HG03103 (cell line): Measurements from ENCODE around the gene MR1.

Experiments
- ATAC-seq: cut with Tn5 transposase; IDR thresholded peaks from one replicate; pipeline ENCODE4 v1.9.1; 2021; ENCODE audit warnings: low read depth; ENCODE audit not compliant: unreplicated experiment

MR1 gene

GRCh38 chr1:181089017-181089675 lies 55.4 kb downstream of the MR1 start:
- ATAC-seq = peak; percentile 0

DNA sequence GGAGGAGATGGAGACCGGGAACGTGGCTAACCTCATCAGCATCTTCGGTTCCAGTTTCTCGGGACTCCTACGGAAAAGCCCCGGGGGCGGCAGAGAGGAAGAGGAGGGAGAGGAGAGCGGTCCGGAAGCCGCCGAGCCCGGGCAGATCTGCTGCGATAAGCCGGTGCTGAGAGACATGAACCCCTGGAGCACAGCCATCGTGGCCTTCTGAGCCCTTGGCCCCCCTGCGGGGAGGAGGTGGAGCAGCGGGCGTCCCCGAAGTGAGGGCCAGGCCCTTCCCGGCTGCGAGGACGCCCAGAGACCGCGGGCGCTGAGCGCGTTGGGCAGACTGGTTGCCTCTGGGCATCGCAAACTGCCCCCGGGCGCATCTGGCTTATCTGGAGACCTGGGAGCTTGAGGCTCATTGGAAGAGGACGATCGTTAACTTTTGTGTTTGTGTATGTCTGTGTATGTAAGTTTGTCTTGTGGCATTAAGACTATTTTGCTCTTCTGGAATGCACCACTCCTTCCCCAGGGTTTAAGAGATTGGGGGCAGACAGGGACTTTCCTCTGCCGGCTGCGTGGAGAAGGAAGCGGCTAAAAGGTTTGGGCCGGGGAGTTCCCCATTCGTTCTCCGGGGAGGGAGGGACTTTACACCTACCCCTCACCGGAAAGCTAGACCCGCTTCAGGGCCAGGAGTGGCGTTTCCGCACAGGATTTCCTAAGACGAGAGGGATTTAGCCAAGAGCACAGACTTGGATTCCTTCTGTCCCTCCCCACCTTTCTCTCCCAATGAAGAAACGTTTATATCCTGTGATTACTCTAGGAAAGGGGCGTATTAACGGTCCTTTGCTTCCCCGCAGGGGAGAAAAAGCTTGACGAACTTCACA lies 56.1 kb downstream of the MR1 start:
- no peak for ATAC-seq

DNA sequence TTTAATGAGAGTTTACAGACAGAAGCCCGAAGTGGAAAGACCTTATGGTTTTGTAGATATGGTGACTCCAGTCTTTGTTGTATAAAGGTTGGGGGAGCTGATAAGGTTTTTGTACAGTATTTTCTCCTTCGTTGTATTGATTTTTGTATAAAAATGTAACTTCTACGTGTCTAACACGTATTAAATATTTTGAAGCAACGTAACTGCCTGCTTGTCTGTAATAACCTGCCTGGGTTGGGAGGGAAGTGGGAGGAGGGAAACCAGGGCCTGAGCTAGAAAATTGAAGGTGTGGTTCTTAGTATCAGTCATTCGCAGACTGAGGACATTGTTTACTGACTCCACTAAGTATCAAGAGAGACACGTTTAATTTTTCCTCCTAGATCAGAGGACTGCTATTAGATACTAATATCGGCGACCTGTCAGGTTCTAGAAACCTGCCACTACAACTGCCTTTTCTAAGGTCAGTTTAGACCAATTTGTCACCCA lies 56.9 kb downstream of the MR1 start:
- ATAC-seq = no peak

DNA sequence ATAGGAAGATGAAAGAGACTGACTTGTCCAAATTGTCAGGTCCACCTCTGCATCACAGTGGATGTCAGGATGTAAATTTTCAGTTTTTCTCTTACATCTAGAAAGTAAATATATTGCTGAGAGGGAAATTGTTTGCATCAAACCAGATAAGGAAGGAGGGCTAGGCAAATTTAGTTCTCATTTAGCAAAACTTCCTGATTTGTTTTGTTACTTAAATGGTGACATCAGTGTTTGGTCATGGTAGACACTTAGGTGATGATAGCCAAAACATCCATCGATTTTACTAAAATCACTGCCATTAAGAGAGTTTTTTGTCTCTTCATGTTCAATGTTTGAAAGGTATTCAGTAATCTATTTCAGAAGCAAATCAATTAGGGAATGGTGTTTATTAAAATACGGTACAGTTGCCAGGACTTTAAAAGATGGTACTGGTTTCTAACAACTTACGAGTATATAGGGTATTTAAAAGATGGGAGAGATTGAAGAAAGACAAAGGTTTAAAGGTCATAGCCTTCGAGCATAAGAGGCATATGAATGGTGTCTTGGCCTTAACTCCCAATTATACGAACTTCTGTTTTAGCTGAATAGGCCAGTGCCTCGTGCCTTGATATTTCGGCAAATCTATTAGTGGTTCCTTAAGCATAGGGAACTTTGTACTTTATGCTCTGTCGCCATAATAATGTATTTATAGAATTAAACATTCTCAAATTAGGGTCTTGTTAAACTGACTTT lies 57.7 kb downstream of the MR1 start:
- no peak for ATAC-seq

DNA sequence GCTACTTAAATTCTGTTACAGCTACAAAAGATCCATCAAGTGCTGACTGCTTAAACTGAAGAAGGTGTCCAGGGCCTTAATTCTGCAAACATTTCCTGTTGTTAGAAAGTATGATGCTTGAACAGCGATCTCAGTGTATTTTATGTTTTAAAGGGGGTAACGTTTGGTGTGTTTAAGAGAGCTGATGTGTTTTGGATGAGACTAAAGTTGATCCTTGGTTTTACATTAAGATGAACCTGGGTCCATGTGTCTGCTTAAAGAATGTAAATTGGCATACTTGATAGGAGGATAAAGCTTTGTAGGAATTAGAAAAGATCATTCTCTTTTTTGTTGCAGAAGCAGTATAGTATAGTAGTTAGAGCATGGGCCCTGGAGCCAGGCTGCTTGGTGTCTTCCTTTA lies 58.3 kb downstream of the MR1 start:
- no peak for ATAC-seq

DNA sequence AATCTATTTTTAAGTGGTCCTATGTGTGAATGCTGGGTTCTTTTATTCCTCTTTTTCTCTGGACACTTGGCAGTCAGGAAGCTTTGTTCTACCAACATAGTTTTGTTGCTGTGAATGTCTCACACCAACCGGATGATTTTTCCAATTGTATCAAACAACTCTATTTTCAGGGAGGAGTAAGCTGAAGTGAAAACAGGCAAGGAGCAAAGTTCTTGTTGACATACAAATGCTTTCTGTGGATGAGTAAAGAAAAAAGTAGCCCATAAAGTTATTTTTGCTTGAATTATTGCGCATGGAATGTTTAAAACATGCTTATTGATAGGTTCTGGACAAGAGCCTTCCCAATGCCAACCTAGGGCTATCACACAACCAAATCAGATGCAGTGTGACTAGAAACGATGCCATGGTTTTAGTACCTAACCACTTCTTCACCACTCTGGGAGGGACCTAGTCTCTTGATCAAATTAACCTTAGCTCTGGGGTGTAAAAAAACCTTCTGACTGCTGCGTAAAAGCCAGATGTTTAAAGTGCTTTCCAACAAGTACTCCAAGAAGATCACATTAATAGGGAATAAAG lies 59.2 kb downstream of the MR1 start:
- ATAC-seq = no peak

DNA sequence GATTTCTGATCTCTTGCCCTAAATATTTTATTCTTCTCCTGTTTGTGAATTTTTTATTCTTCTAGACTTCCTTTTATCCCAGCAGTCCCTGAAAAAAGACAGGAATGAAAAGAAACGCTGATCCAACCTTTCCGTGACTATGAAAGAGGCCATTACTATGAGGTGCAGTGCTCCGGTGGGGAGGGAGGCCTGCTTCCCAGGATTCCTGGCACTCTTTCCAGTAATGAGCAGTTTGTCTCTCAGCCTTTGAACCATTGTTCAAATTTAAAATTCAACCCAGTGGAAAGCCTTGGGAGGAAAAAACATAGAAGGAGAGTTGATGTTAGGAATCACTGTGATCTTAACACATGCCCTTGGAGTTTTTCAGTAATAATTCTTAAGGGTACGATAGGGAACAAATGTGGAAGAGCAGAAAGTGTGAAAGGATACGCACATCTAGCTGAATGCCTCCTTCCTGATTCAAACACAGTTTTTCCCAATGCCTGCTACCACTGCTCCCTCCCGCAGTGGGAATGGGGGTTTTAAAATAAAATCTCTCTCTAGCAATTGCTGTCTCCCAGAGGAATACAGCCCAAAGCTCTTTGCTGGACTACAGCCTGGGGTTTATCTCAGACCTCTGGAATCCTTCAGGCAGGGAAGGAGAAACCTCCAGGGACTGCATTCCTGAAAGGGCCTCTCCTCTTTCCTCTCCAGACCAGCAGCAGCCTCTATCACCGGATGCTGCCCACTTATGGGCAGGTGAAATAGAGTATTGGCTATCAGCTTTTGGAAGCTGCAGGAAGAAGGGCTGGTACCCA lies 60.8 kb downstream of the MR1 start:
- ATAC-seq = no peak

GRCh38 chr1:181095260-181095659 lies 61.5 kb downstream of the MR1 start:
- ATAC-seq = no peak

- ATAC-seq = no peak
Observed at GRCh38 chr1:181095763-181096184, 62.0 kb downstream of the MR1 start.

DNA sequence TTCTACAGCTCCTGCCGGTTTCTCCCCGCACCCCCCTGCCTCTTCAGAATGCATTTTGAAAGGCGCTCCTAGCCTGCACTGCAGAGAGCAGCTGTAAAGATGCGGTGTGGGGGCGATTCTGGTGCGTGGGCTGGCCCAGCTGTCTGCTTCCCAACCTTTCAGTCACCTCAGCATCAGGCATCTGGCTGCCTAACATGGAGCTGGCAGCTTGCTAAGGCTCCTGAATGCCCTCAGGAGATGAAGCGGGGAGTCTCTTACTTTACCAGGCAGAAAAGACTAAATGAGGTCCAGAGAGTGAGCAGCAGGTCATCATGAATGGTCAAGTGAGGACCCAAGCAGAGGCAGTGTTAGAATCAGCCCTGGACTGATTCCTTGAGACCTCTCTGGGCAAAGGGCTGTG lies 63.5 kb downstream of the MR1 start:
- ATAC-seq = no peak

DNA sequence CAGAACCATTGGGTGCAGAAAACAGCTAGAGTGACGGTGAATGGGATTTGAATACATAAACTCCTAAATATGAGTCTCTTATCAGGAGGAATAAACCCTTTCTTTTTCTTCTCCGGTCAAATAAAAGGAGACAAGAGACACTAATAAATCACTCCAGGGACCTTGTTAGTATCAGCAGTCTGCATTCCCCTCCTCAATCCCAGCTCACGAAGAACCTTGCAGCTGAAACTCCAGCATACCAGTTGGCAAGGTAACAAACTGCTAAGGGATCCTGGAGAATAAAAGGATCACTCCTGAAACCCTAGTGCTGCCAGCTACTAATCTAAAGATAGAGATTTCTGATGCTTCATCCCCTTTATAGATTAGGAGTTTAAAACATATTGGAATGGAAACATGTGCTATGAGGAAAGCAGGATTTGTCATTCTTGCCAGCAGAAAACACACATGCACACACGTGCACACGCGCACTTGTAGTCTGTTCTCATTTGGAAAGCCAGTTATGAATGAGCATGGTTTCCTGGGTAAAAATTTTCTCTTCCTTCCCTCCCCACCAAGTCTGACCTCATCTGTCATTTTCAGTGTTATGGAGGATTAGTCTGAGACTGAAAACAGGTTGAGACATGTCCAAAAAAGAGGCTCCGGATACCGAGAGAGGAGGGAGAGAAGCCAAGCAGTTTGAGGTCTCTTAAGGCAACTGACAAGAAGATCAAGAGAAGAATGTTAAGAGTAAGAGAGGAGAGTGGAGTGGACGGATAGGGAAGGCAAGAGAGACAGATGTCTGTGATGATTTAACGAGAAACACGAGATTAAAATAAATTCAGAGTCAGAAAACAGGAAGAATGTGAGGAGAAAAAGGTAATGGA lies 65.6 kb downstream of the MR1 start:
- peak; percentile 45 for ATAC-seq

GRCh38 chr1:181100015-181100905 lies 66.5 kb downstream of the MR1 start:
- no peak for ATAC-seq

GRCh38 chr1:181100934-181101333 lies 67.2 kb downstream of the MR1 start:
- ATAC-seq = no peak

DNA sequence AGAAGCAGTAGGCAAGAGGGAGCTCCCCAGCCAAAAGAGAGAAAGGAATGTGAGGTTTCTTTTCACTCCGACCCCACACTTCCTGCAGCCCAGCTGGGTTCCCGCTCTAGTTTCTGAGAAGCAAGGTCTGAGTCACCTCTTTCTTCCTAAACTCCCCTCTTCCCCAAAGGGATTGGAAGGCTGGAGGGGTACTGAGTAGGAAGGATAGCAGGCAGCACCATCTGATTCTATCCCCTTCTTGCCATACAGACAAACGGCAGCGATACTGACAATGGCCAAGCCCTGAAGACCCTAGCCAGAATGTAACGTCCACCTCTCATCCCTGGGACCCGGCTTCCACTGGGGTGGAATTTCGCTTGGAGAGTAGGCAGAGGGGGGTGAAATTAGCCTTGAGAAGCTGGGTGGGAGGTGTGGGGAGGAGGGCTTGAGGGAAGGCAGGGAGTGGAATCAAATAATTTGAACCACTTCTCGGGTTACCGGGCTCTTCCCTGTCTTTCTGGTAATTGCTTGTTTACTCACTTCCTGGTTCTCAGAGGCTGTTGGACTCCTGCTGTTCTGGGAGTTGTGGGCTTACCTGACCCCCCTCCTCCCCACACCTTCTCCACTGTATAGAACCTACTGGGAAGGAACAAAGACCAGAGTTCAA lies 67.9 kb downstream of the MR1 start:
- ATAC-seq = no peak

GRCh38 chr1:181102841-181103240 lies 69.1 kb downstream of the MR1 start:
- no peak for ATAC-seq

GRCh38 chr1:181103399-181103798 lies 69.6 kb downstream of the MR1 start:
- no peak for ATAC-seq

GRCh38 chr1:181104042-181104789 lies 70.4 kb downstream of the MR1 start:
- ATAC-seq = no peak
